IMR-90 (cell line): Measurements from ENCODE around the gene ACSL3. TPM values are rescaled to one million over a fixed set of nuclear protein-coding genes. Genes with fewer than 3 reads are reported as not detected.

Experiments
- ATAC-seq: fragments of 200-7000 bp; cut with Tn5 transposase; 2 replicates; pipeline ENCODE4 v1.9.1; 2020; ENCODE audit warnings: low read depth, mild to moderate bottlenecking, moderate library complexity
- BruUV-seq: library from RNA; stranded (reverse); fragments of 400-500 nt; replicated peaks from 2 replicates; lab custom pipeline; 2021; lab: Mats Ljungman, UMichigan
- CTCF ChIA-PET: fragments of 300-600 bp; formaldehyde crosslinking; extraction: SDS; loops from one replicate; lab custom pipeline; 2021; ENCODE audit warnings: antibody characterized with exemption; lab: Yijun Ruan, JAX
- POLR2A ChIA-PET: fragments of 300-600 bp; sonication (Branson Sonifier 250); formaldehyde crosslinking; loops from one replicate; lab custom pipeline; 2022; ENCODE audit warnings: antibody characterized with exemption; ENCODE audit not compliant: unreplicated experiment; lab: Charles Lee
- DNase-seq: peaks from one replicate; pipeline ENCODE4 v3.0.0; 2013
- H2AFZ ChIP-seq: replicated peaks from 2 replicates; pipeline ENCODE3; 2013; ENCODE audit warnings: low read length, mild to moderate bottlenecking; ENCODE audit not compliant: poor library complexity
- H2AK5ac ChIP-seq: 2 replicates; pipeline ENCODE4 v1.6.1; 2013; ENCODE audit warnings: low read depth, low read length, inconsistent platforms
- H2AK9ac ChIP-seq: replicated peaks from 2 replicates; pipeline ENCODE3; 2013; ENCODE audit warnings: mild to moderate bottlenecking, low read depth, low read length, moderate library complexity; ENCODE audit not compliant: poor library complexity
- H2BK120ac ChIP-seq: 2 replicates; pipeline ENCODE4 v1.6.1; 2013; ENCODE audit warnings: low read depth, low read length, inconsistent platforms
- H2BK15ac ChIP-seq: 3 replicates; pipeline ENCODE4 v1.6.1; 2013; ENCODE audit warnings: low read depth, low read length, inconsistent platforms
- H2BK20ac ChIP-seq: 2 replicates; pipeline ENCODE4 v1.6.1; 2013; ENCODE audit warnings: low read depth, mild to moderate bottlenecking, inconsistent platforms, low read length, moderate library complexity
- H2BK5ac ChIP-seq: 2 replicates; pipeline ENCODE4 v1.6.1; 2013; ENCODE audit warnings: mild to moderate bottlenecking, low read depth, low read length, inconsistent platforms; ENCODE audit not compliant: poor library complexity, severe bottlenecking
- H3K14ac ChIP-seq: replicated peaks from 2 replicates; pipeline ENCODE4 v1.6.1; 2013; ENCODE audit warnings: low read depth, low read length, inconsistent platforms
- H3K18ac ChIP-seq: 2 replicates; pipeline ENCODE4 v1.6.1; 2013; ENCODE audit warnings: low read depth, low read length, control low read depth
- H3K23ac ChIP-seq: 2 replicates; pipeline ENCODE4 v1.6.1; 2013; ENCODE audit warnings: low read depth, low read length, inconsistent platforms
- H3K27ac ChIP-seq: 2 replicates; pipeline ENCODE4 v1.5.1; 2013; ENCODE audit warnings: mild to moderate bottlenecking, control low read depth, low read length; ENCODE audit not compliant: insufficient read depth
- H3K27me3 ChIP-seq: 2 replicates; pipeline ENCODE4 v1.6.1; 2013; ENCODE audit warnings: low read length; ENCODE audit not compliant: control insufficient read depth, insufficient read depth
- H3K36me3 ChIP-seq: 2 replicates; pipeline ENCODE4 v1.6.1; 2013; ENCODE audit warnings: low read length, mixed read lengths; ENCODE audit not compliant: control insufficient read depth, insufficient read depth
- H3K4ac ChIP-seq: 2 replicates; pipeline ENCODE4 v1.6.1; 2013; ENCODE audit warnings: low read depth, low read length, inconsistent platforms
- H3K4me1 ChIP-seq: 2 replicates; pipeline ENCODE4 v1.6.1; 2013; ENCODE audit warnings: low read length, mixed read lengths; ENCODE audit not compliant: control insufficient read depth, insufficient read depth
- H3K4me2 ChIP-seq: 2 replicates; pipeline ENCODE4 v1.6.1; 2013; ENCODE audit warnings: low read depth, mild to moderate bottlenecking, control low read depth, low read length, moderate library complexity
- H3K4me3 ChIP-seq: 2 replicates; pipeline ENCODE4 v1.5.1; 2013; ENCODE audit warnings: low read depth, mild to moderate bottlenecking, control low read depth, low read length, moderate library complexity; ENCODE audit not compliant: insufficient read depth
- H3K56ac ChIP-seq: 2 replicates; pipeline ENCODE4 v1.6.1; 2013; ENCODE audit warnings: low read length, inconsistent platforms; ENCODE audit not compliant: insufficient read depth; ENCODE audit errors: extremely low read depth
- H3K79me1 ChIP-seq, 2 experiments: 2 replicates each; pipeline ENCODE4 v1.6.1; 2013; ENCODE audit warnings: low read length in 2 of 2, inconsistent platforms in 1 of 2, low read depth in 1 of 2
- H3K9ac ChIP-seq: 2 replicates; pipeline ENCODE4 v1.6.1; 2013; ENCODE audit warnings: low read depth, low read length, control low read depth
- H3K9me1 ChIP-seq: 2 replicates; pipeline ENCODE4 v1.6.1; 2013; ENCODE audit warnings: low read length, inconsistent platforms; ENCODE audit not compliant: insufficient read depth
- H3K9me3 ChIP-seq: 2 replicates; pipeline ENCODE4 v1.6.1; 2013; ENCODE audit warnings: low read length; ENCODE audit not compliant: control insufficient read depth, insufficient read depth
- H4K20me1 ChIP-seq: 2 replicates; pipeline ENCODE4 v1.6.1; 2013; ENCODE audit warnings: low read length, inconsistent platforms; ENCODE audit not compliant: insufficient read depth
- H4K5ac ChIP-seq: 2 replicates; pipeline ENCODE4 v1.6.1; 2013; ENCODE audit warnings: mild to moderate bottlenecking, low read depth, low read length, control low read depth
- H4K8ac ChIP-seq, 2 experiments: 2 replicates each; pipeline ENCODE4 v1.6.1; 2013; ENCODE audit warnings: low read depth in 2 of 2, low read length in 2 of 2, control low read depth in 1 of 2, inconsistent platforms in 1 of 2
- H4K91ac ChIP-seq: 2 replicates; pipeline ENCODE4 v1.6.1; 2013; ENCODE audit warnings: low read depth, low read length, inconsistent platforms; ENCODE audit not compliant: insufficient read depth
- BHLHE40 ChIP-seq: fragments of 150-350 bp; IDR thresholded peaks from 2 replicates; pipeline ENCODE4 v1.6.1; 2016; ENCODE audit warnings: mild to moderate bottlenecking, low read depth, low read length
- CEBPB ChIP-seq: IDR thresholded peaks from 2 replicates; pipeline ENCODE4 v1.6.1; 2012; ENCODE audit warnings: low read depth, low read length, improper control_type of control experiment
- FOS ChIP-seq: fragments of 150-350 bp; IDR thresholded peaks from 2 replicates; pipeline ENCODE4 v1.6.1; 2016; ENCODE audit warnings: low read depth, low read length
- MAFK ChIP-seq: IDR thresholded peaks from 2 replicates; pipeline ENCODE4 v1.6.1; 2012; ENCODE audit warnings: low read depth, low read length, improper control_type of control experiment
- MAZ ChIP-seq: IDR thresholded peaks from 2 replicates; pipeline ENCODE4 v1.6.1; 2012; ENCODE audit warnings: low read depth, mild to moderate bottlenecking, low read length, improper control_type of control experiment, moderate library complexity, borderline replicate concordance
- MXI1 ChIP-seq: IDR thresholded peaks from 2 replicates; pipeline ENCODE4 v1.6.1; 2012; ENCODE audit warnings: low read depth, mild to moderate bottlenecking, low read length, moderate library complexity, borderline replicate concordance
- NFE2L2 ChIP-seq: fragments of 150-350 bp; IDR thresholded peaks from 2 replicates; pipeline ENCODE4 v1.6.1; 2016; ENCODE audit warnings: low read depth, mild to moderate bottlenecking, low read length
- POLR2A ChIP-seq: IDR thresholded peaks from 2 replicates; pipeline ENCODE4 v1.6.1; 2012; ENCODE audit warnings: mild to moderate bottlenecking, low read depth, low read length
- RCOR1 ChIP-seq: IDR thresholded peaks from 2 replicates; pipeline ENCODE4 v1.6.1; 2012; ENCODE audit warnings: mild to moderate bottlenecking, low read length, improper control_type of control experiment; ENCODE audit not compliant: insufficient replicate concordance
- RFX5 ChIP-seq: IDR thresholded peaks from 2 replicates; pipeline ENCODE4 v1.8.0; 2012; ENCODE audit warnings: low read depth, mild to moderate bottlenecking, low read length, moderate library complexity
- SMC3 ChIP-seq: fragments of 150-350 bp; IDR thresholded peaks from 2 replicates; pipeline ENCODE4 v1.6.1; 2016; ENCODE audit warnings: low read depth, mild to moderate bottlenecking, antibody characterized with exemption, low read length, moderate library complexity
- WGBS, 2 experiments: methylation state at CpG; one replicate each; pipeline versions ENCODE4 v1.1.5 to v1.1.7; 2013; ENCODE audit warnings: missing lambda C conversion rate in 2 of 2; ENCODE audit not compliant: insufficient read length in 1 of 2; ENCODE audit errors: extremely low coverage in 2 of 2; 5-methylcytosine and 5-hydroxymethylcytosine counted together
- dilution Hi-C: fragments of 300-500 bp; cut with HindIII; formaldehyde crosslinking; loops from one replicate; pipeline ENCODE4 v1.14.3; 2018; ENCODE audit warnings: low sequenced_read_pairs; ENCODE audit not compliant: unreplicated experiment
- in situ Hi-C: fragments of 300-500 bp; cut with MboI; formaldehyde crosslinking; loops from 3 replicates; pipeline ENCODE4 v1.14.3; 2019; ENCODE audit warnings: low sequenced_read_pairs, inconsistent platforms, mixed read lengths
- intact Hi-C: fragments of 100-400 bp; cut with micrococcal nuclease; formaldehyde crosslinking; loops from 2 replicates; pipeline ENCODE4 v1.10.0; 2022
- polyA plus RNA-seq, 3 experiments: library from polyadenylated mRNA; depleted of rRNA; stranded (reverse); fragments of >200 nt; gene quantifications; 2 replicates each; pipeline ENCODE4 v1.2.3, GENCODE V29; 2012; ENCODE audit warnings: low replicate concordance in 1 of 3
- total RNA-seq: library from RNA; depleted of rRNA; stranded (reverse); fragments of >200 nt; gene quantifications from 2 replicates; pipeline ENCODE4 v1.2.3, GENCODE V29; 2012

ACSL3 gene
- total and polyA plus RNA-seq, 2 of the 4 experiments (the other 2 are of a cell fraction), result 31.0 to 84.2 TPM

GRCh38 chr2:222919841-222920526 is 59.1 kb downstream of the ACSL3 start (continued):
- TF ChIP-seq RCOR1, result no peak
- no peak for TF ChIP-seq NFE2L2

GRCh38 chr2:222920657-222921186 is 59.9 kb downstream of the ACSL3 start:
- Histone ChIP-seq H3K4ac (peak overlapping the region; percentile 58; the same call in 1 of the 2 replicates), H3K79me1 (peaks cover 17 to 55% of the 10 kb centered on the region in 2 experiments; a peak in 3 of 4 replicates), H2BK15ac (no peak overlapping the region), H2BK5ac (peak overlapping the region; percentile 70), H3K23ac (0 out of 2 replicates have a peak overlapping the region, but pooled peaks have one; percentile 39), H2BK120ac (0 out of 2 replicates have a peak overlapping the region, but pooled peaks have one; percentile 44), H4K5ac (peak overlapping the region; percentile 28; the same call in 1 of the 2 replicates), H3K27ac (peak overlapping the region; percentile 51; the same call in 1 of the 2 replicates), H2BK20ac (peak overlapping the region; percentile 71; the same call in 1 of the 2 replicates), H3K27me3 (no peaks in the 10 kb centered on the region), H4K91ac (peak overlapping the region; percentile 78), H4K8ac (0 out of 4 replicates have a peak overlapping the region, but pooled peaks of 1 of the 2 experiments have one; percentile 22), H3K4me3 (no peak overlapping the region), H3K9me3 (no peaks in the 10 kb centered on the region), H3K9ac (no peak overlapping the region), H3K9me1 (peaks cover 11% of the 10 kb centered on the region), H2AK5ac (peak overlapping the region; percentile 26; the same call in 1 of the 2 replicates), H2AK9ac (no peak overlapping the region), H3K4me2 (no peak overlapping the region), H2AFZ (no peak overlapping the region), H4K20me1 (no peaks in the 10 kb centered on the region), H3K18ac (peak overlapping the region; percentile 76; the same call in 1 of the 2 replicates), H3K56ac (no peak overlapping the region), H3K36me3 (peaks cover 32% of the 10 kb centered on the region), H3K14ac (peak overlapping the region; percentile 67; the same call in 1 of the 2 replicates), H3K4me1 (peaks cover 12% of the 10 kb centered on the region)
- ATAC-seq (no peak), DNase-seq (no peak)
- dilution Hi-C loops, result no loop called here
- WGBS, 2 experiments, result 95% methylated on average over 2 of the region's 5 CpGs; no CpG with 5 or more reads in 1 of the 2 experiments
- intact Hi-C loops, result no loop called here
- POLR2A ChIA-PET, result no interaction called here
- no peak for TF ChIP-seq MAFK
- no peak for TF ChIP-seq RCOR1
- no peak for TF ChIP-seq MAZ
- TF ChIP-seq FOS, result no peak
- TF ChIP-seq POLR2A, result no peak
- no peak for TF ChIP-seq BHLHE40
- no peak for TF ChIP-seq CEBPB
- TF ChIP-seq RFX5, result no peak
- no peak for TF ChIP-seq MXI1
- no peak for TF ChIP-seq SMC3
- CTCF ChIA-PET, result no interaction called here
- BruUV-seq, result no TSS peak
- in situ Hi-C loops, result no loop called here
